Measurements from ENCODE around the gene ATP5F1A.

- TF ChIP-seq CTCF (IDR thresholded peaks at IDR 0.05) (no peak), POLR2A (IDR thresholded peaks at IDR 0.05) (no peak)
These were observed 25.1 kb downstream of the ATP5F1A start for GRCh38 chr18:46072959-46073358.

All from adrenal gland (tissue), 5 donors.